Measurements from ENCODE around the gene TMEM94.
"Not testable (repeated sequence)": the region's sequence is repeated elsewhere in the genome, so short reads cannot be mapped to it uniquely, and the experiment has no call there.

The TMEM94 gene

DNA sequence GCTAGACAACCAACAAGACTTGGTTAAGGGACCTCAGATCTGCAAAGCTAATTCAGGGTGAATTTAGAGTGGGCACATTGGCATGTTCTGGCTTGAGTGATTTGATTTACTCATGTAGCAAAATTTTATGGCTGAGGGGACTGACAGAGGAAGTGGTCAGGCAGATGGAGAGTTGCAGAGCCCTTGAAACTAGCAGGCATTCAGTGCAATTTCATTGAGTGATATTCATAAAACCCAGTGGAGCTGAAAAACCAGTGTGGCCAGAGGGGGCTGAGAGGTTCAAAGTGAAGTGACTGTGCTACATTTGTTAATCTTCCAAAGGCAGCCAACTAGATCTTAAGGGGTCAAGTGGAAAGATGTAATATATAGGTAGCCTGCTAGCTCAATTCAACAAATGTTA lies 2.2 kb upstream of the TMEM94 start:
- no peak for DNase-seq (ENCODE audit: insufficient read length, low spot score)
- no peak for FAIRE-seq
- TF ChIP-seq, protein P1, sequence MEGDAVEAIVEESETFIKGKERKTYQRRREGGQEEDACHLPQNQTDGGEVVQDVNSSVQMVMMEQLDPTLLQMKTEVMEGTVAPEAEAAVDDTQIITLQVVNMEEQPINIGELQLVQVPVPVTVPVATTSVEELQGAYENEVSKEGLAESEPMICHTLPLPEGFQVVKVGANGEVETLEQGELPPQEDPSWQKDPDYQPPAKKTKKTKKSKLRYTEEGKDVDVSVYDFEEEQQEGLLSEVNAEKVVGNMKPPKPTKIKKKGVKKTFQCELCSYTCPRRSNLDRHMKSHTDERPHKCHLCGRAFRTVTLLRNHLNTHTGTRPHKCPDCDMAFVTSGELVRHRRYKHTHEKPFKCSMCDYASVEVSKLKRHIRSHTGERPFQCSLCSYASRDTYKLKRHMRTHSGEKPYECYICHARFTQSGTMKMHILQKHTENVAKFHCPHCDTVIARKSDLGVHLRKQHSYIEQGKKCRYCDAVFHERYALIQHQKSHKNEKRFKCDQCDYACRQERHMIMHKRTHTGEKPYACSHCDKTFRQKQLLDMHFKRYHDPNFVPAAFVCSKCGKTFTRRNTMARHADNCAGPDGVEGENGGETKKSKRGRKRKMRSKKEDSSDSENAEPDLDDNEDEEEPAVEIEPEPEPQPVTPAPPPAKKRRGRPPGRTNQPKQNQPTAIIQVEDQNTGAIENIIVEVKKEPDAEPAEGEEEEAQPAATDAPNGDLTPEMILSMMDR (IDR thresholded peaks at IDR 0.05; ENCODE audit: insufficient read depth, missing control alignments), result no peak

DNA sequence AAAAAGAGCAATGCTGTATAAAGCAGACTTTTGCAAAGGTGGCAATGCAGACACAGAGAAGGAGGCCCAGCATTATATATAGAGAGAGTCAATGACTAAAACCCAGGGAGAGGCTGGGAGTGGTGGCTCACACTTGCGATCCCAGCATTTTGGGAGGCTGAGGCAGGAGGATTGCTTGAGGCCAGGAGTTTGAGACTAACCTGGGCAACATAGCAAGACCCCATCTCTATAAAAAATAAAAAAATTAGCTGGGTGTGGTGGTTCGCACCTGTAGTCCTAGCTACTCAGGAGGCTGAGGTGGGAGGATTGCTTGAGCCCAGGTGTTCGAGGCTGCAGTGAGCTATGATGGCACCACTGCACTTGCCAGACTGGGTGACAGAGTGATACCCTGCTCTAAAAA lies 1.8 kb upstream of the TMEM94 start:
- FAIRE-seq; DNase-seq (ENCODE audit: insufficient read length, low spot score): not testable (repeated sequence)

DNA sequence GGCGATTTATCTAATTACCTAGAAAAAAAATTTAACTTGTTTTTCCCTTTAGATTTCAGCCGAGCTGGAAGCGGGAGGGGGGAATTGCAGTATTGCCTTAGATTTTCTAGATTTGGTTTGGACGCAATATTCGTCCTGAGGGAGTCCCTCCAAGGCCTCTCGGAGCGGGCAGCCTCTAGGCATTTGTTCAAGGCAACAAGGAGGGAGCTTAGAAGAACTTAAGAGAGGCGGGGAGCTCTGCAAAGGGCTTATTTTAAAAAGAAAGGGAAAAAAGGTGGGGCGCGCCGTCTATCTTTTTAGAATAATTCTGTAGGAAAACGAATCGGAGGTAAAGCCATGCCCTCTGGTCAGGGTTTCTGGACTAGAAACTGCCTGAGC lies 407 bp upstream of the TMEM94 start:
- TF ChIP-seq, protein P1 (IDR thresholded peaks at IDR 0.05; ENCODE audit: insufficient read depth, missing control alignments), result no peak
- FAIRE-seq (no peak), DNase-seq (ENCODE audit: insufficient read length, low spot score) (no peak)

GRCh38 chr17:75457047-75457654 lies 716 bp downstream of the TMEM94 start:
- FAIRE-seq, result no peak
- DNase-seq (ENCODE audit: insufficient read length, low spot score), result no peak
- TF ChIP-seq, protein P1 (IDR thresholded peaks at IDR 0.05; ENCODE audit: insufficient read depth, missing control alignments), result no peak

- no peak for DNase-seq (ENCODE audit: insufficient read length, low spot score)
- TF ChIP-seq, protein P1 (IDR thresholded peaks at IDR 0.05; ENCODE audit: insufficient read depth, missing control alignments), result no peak
- FAIRE-seq, result no peak
These were observed 2.8 kb downstream of the TMEM94 start for GRCh38 chr17:75459246-75459589.

DNA sequence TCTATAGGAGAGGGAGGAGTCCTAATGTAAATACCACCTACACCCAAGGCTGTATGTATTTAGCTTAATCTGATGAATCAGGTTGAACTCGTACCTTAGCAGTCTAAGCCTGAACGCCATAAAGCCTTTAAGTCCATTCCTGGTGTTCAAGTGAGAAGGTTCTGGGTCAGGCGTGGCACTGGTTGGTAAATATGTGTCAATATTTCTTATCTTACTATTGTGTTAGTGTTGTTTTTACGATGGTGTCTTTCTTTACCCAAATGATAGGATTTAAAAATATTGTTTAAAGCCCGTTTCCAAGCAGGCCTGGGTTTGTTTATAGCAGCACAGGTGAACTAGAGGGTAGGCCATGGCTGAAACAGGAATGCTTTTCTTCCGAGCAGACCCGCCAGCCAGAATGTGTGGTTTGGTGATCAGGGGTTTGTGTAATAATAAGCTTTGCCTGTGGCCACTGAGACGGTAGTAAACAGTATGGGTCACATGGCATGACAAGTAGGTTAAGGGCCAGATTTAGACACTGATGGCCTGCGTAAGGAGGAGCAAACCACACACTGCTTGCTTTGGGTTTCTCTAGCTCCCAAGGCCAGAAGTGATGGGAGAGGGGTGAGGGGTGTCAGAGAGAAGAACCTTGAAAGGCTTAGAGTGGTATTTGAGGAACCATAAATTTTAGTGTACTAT lies 3.3 kb downstream of the TMEM94 start:
- TF ChIP-seq, protein P1 (IDR thresholded peaks at IDR 0.05; ENCODE audit: insufficient read depth, missing control alignments), result no peak
- DNase-seq (ENCODE audit: insufficient read length, low spot score), result no peak
- FAIRE-seq, result no peak

- TF ChIP-seq, protein P1 (IDR thresholded peaks at IDR 0.05; ENCODE audit: insufficient read depth, missing control alignments), result no peak
- DNase-seq (ENCODE audit: insufficient read length, low spot score) (no peak), FAIRE-seq (no peak)
These were observed 3.9 kb downstream of the TMEM94 start for GRCh38 chr17:75460295-75460694.

Data from D721Med (cell line).